KOPT-K1 (cell line): ENCODE results near the gene NCKAP5L.

Experiments
- H3K27ac ChIP-seq: fragments of 200-600 bp; sonication (generic); 2 replicates; pipeline ENCODE4 v1.5.1; 2016; ENCODE audit warnings: antibody characterized with exemption, mild to moderate bottlenecking, low read depth, low read length; ENCODE audit not compliant: poor library complexity, severe bottlenecking
- H3K36me3 ChIP-seq: fragments of 200-600 bp; sonication (generic); 2 replicates; pipeline ENCODE4 v1.5.1; 2017; ENCODE audit warnings: antibody characterized with exemption, mild to moderate bottlenecking, low read length, moderate library complexity; ENCODE audit not compliant: insufficient read depth
- H3K9me3 ChIP-seq: fragments of 200-600 bp; sonication (generic); 2 replicates; pipeline ENCODE4 v1.5.1; 2017; ENCODE audit warnings: antibody characterized with exemption, low read length, mild to moderate bottlenecking; ENCODE audit not compliant: insufficient read depth, poor library complexity, severe bottlenecking

Gene NCKAP5L

GRCh38 chr12:49801141-49802063 lies 26.8 kb downstream of the NCKAP5L start:
- H3K36me3 ChIP-seq = peaks cover 90% of the 10 kb centered on the region
- H3K27ac ChIP-seq = no peak overlapping the region
- no peaks in the 10 kb centered on the region for H3K9me3 ChIP-seq

GRCh38 chr12:49800421-49801140 lies 27.6 kb downstream of the NCKAP5L start:
- H3K36me3 ChIP-seq = peaks cover 98% of the 10 kb centered on the region
- no peak overlapping the region for H3K27ac ChIP-seq

DNA sequence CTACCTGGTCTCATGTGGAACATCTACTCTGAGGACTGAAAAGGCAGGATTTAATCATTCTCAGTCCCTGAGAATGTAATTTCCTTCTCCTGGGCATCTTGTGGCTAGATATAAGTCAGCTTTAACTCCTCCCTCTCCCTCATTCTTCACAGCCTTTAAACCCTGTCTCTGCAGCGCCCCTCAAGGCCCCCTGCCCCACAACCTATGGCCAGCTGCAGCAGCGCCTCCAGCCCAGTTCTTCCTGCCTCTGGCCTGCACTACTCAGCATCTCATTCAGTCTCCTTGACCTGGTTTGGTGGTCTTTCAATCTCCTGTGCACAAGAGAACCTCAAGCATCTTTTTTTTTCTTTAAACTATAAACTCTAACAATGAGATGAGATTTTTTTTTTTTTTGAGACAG lies 29.3 kb downstream of the NCKAP5L start:
- no peak overlapping the region for H3K27ac ChIP-seq
- peaks cover 86% of the 10 kb centered on the region for H3K36me3 ChIP-seq
- H3K9me3 ChIP-seq = no peaks in the 10 kb centered on the region

More at GRCh38 chr12:49800421-49801140, 27.6 kb downstream of the NCKAP5L start:
- H3K9me3 ChIP-seq = no peaks in the 10 kb centered on the region

- H3K9me3 ChIP-seq = no peaks in the 10 kb centered on the region
- H3K27ac ChIP-seq = no peak overlapping the region
- H3K36me3 ChIP-seq = peaks cover 79% of the 10 kb centered on the region
Observed at GRCh38 chr12:49798248-49798647, 30.0 kb downstream of the NCKAP5L start.

DNA sequence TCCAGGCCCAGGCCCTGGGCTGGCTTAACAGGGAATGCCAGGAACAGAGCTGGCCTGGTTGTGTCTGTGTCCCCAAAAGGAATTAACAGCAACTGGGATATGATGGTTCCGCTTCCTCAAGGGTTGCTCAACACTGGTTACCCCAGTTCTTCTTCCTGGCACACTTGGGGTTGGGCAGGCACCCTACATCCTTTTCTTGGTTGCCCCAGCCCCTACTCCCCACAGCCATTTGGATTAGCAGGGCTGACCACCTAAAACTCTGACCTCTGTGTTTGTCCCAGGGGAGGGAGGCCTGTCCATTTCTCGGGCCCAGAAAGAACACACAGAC lies 30.8 kb downstream of the NCKAP5L start:
- Histone ChIP-seq H3K36me3 (peaks cover 71% of the 10 kb centered on the region), H3K9me3 (no peaks in the 10 kb centered on the region), H3K27ac (no peak overlapping the region)

- Histone ChIP-seq H3K36me3 (peaks cover 73% of the 10 kb centered on the region), H3K27ac (no peak overlapping the region), H3K9me3 (no peaks in the 10 kb centered on the region)
Observed at GRCh38 chr12:49796606-49797448, 31.4 kb downstream of the NCKAP5L start.

DNA sequence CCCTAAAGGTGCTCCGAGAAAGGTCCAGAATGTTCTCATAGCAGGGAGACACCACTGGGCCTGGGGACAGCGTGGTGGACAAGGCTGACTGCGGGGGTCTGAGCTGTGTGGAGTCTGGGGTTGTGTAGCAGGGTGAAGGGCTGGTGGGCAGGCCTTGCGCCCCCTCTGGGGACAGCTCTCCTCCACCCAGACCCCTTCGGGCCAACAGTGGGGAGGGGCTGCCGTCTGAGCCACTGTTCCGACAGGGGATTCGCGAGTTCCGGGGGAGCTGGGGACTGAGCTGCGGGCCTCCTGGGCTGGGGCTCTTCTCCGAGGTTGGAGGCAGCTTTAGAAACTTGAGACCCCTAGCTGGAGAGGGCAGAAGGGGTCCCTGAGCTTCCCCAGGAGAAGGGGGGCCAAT lies 32.1 kb downstream of the NCKAP5L start:
- Histone ChIP-seq H3K9me3 (no peaks in the 10 kb centered on the region), H3K36me3 (peaks cover 71% of the 10 kb centered on the region)

GRCh38 chr12:49795654-49796105 lies 32.5 kb downstream of the NCKAP5L start:
- peaks cover 66% of the 10 kb centered on the region for H3K36me3 ChIP-seq
- H3K9me3 ChIP-seq = no peaks in the 10 kb centered on the region
- no peak overlapping the region for H3K27ac ChIP-seq

More for the DNA sequence above, 32.1 kb downstream of the NCKAP5L start:
- no peak overlapping the region for H3K27ac ChIP-seq

- peaks cover 60% of the 10 kb centered on the region; the same call in 1 of the 2 replicates for H3K36me3 ChIP-seq
- H3K27ac ChIP-seq = no peak overlapping the region
- no peaks in the 10 kb centered on the region for H3K9me3 ChIP-seq
Observed at GRCh38 chr12:49794811-49795653, 33.2 kb downstream of the NCKAP5L start.

DNA sequence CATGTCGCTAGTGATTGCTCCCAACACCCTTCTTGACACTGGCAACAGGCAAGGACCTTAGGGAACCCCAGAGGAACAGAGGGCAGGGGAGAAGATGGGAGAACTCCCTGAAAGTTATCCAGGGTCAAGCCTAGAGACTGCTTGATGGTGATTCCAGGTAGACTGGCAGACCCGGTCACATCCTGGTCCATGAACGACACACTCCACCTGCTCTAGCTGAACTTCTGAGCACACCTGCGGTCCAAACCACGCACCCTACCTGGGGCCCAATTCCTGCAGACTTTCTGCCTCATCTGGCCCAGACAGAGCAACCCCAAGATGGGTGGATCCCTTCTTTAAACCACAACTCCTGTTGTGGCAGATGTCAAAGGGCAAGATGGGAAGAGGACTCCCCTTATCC lies 34.2 kb downstream of the NCKAP5L start:
- Histone ChIP-seq H3K27ac (no peak overlapping the region), H3K9me3 (no peaks in the 10 kb centered on the region), H3K36me3 (peaks cover 50% of the 10 kb centered on the region; the same call in 1 of the 2 replicates)

DNA sequence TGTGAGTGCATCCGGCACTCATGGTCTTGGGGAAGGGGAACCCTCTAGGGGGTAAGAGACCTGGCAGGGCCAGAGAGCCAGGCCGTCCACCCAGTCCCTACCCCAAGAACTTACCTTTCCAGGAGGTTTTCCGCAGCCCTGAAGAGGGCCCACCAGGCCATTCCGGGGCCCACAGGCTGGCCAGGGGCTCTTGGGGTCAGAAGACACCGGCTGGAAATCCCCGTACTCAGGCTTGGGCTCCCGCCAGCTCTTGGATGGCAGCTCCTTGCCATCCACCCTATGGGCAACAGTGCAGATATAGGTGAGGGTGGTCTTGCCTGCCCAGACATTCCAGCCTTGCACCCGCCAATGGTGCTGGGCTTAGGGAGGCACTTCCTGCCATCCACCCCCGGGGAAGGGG lies 34.6 kb downstream of the NCKAP5L start:
- H3K36me3 ChIP-seq = peaks cover 46% of the 10 kb centered on the region; the same call in 1 of the 2 replicates
- H3K9me3 ChIP-seq = no peaks in the 10 kb centered on the region
- no peak overlapping the region for H3K27ac ChIP-seq

GRCh38 chr12:49792976-49793580 lies 35.1 kb downstream of the NCKAP5L start:
- H3K36me3 ChIP-seq = peaks cover 40% of the 10 kb centered on the region; the same call in 1 of the 2 replicates
- H3K27ac ChIP-seq = no peak overlapping the region
- H3K9me3 ChIP-seq = no peaks in the 10 kb centered on the region

DNA sequence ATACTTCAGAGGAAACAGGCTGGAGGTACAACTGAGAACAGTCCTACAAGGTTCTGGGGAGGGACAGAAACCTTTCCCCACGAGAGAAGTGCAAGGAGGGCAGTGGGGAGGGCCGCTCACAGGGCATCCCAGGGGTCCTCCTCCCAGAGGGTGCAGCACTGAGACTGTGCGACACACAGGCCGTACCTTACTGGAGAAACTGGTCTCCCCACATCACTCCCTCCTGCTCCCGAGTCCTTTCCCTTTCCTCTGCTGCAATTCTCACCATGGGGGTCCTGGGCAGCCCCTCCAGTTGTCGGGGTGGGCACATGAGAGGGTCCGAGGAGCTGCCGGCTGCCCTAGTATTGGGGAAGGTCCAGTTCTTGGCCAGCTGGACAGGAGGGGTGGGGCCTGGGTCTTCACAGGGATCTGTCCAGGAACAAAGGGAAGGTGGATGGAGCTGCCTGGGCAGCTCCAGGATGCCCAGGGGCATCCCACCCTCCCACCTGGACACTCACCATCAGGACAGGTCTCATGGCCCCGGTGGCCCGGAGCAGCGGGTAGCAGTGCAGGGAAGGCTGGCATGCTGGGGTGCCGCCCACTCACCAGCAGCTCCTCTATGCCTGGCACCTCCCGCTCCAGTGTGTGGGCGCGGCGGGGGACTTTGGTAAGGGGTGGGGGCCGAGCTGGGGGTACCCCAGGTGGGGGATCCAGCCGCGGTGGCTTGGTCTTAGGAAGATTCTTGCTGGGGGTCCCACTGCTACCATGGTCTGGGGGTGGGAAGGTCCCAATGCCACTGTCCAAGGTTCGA lies 35.8 kb downstream of the NCKAP5L start:
- no peaks in the 10 kb centered on the region for H3K9me3 ChIP-seq
- peaks cover 33% of the 10 kb centered on the region; the same call in 1 of the 2 replicates for H3K36me3 ChIP-seq
- H3K27ac ChIP-seq = no peak overlapping the region
